Peyer's patch (tissue), 4 donors: Measurements from ENCODE around the gene THAP9.

Experiments
- POLR2A ChIP-seq, 2 donors: fragments of 450-650 bp; IDR thresholded peaks; one replicate each; pipeline ENCODE4 v1.5.1; 2017; ENCODE audit warnings: antibody characterized with exemption in 2 of 2, mild to moderate bottlenecking in 2 of 2, moderate library complexity in 2 of 2
- TF ChIP-seq, protein P1 (sequence below), 6 experiments: fragments of 450-650 bp in 4 of 6; fragments of 200-600 bp in 2 of 6; sonication (generic) in 1 of 6; IDR thresholded peaks; one replicate each; pipeline ENCODE4 v1.5.1; 2017 to 2019; ENCODE audit warnings: antibody characterized with exemption in 6 of 6, mild to moderate bottlenecking in 3 of 6, moderate library complexity in 1 of 6

DNA sequence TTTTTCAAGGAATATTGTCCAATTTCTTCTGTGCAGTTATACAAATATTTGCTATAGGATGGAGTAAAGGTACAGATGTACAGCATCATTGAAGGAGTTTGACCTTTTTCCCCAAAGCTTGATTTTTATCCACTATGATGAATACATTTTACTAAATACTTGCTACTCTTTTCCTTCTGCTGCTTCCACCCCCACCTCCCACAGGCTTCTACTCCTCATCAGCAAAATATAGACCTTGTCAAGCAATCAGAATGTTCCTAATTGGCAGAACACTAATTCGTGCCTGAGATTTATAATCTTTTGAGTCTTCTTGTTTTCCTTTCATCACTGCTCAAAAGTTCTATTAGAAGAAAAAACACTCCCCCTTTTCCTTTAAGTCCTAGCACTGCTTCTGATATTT is 3.8 kb upstream of the THAP9 start:
- TF ChIP-seq, protein P1, sequence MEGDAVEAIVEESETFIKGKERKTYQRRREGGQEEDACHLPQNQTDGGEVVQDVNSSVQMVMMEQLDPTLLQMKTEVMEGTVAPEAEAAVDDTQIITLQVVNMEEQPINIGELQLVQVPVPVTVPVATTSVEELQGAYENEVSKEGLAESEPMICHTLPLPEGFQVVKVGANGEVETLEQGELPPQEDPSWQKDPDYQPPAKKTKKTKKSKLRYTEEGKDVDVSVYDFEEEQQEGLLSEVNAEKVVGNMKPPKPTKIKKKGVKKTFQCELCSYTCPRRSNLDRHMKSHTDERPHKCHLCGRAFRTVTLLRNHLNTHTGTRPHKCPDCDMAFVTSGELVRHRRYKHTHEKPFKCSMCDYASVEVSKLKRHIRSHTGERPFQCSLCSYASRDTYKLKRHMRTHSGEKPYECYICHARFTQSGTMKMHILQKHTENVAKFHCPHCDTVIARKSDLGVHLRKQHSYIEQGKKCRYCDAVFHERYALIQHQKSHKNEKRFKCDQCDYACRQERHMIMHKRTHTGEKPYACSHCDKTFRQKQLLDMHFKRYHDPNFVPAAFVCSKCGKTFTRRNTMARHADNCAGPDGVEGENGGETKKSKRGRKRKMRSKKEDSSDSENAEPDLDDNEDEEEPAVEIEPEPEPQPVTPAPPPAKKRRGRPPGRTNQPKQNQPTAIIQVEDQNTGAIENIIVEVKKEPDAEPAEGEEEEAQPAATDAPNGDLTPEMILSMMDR (IDR thresholded peaks at IDR 0.05) = no peak
- no peak for TF ChIP-seq POLR2A (IDR thresholded peaks at IDR 0.05)
